H9 (cell line): ENCODE measurements around the gene SENP7. TPM values are rescaled to one million over a fixed set of nuclear protein-coding genes. Genes with fewer than 3 reads are reported as not detected.

ENCODE experiments used
- DNase-seq: peaks from one replicate; pipeline ENCODE4 v3.0.0-alpha.2; 2017
- H2AFZ ChIP-seq: one replicate; pipeline ENCODE4 v1.6.1; 2013; ENCODE audit warnings: mild to moderate bottlenecking, low read length, control low read depth, moderate library complexity
- H2AK5ac ChIP-seq: 2 replicates; pipeline ENCODE4 v1.6.1; 2013; ENCODE audit warnings: low read length, control low read depth, mixed read lengths; ENCODE audit not compliant: insufficient read length
- H2BK120ac ChIP-seq: one replicate; pipeline ENCODE4 v1.6.1; 2013; ENCODE audit warnings: low read depth, mild to moderate bottlenecking, low read length, control low read depth, inconsistent platforms; ENCODE audit not compliant: poor library complexity, severe bottlenecking
- H2BK12ac ChIP-seq: 2 replicates; pipeline ENCODE4 v1.6.1; 2013; ENCODE audit warnings: low read length, control low read depth, mixed read lengths, low read depth; ENCODE audit not compliant: insufficient read length
- H2BK15ac ChIP-seq: 2 replicates; pipeline ENCODE4 v1.6.1; 2013; ENCODE audit warnings: low read depth, low read length, control low read depth
- H2BK20ac ChIP-seq: one replicate; pipeline ENCODE4 v1.6.1; 2013; ENCODE audit warnings: low read depth, mild to moderate bottlenecking, low read length, control low read depth, inconsistent platforms; ENCODE audit not compliant: poor library complexity, severe bottlenecking
- H2BK5ac ChIP-seq: 2 replicates; pipeline ENCODE4 v1.6.1; 2013; ENCODE audit warnings: low read length, control low read depth, mixed read lengths; ENCODE audit not compliant: insufficient read length
- H3K14ac ChIP-seq: 2 replicates; pipeline ENCODE4 v1.6.1; 2013; ENCODE audit warnings: low read length, control low read depth; ENCODE audit not compliant: insufficient read depth
- H3K18ac ChIP-seq: 2 replicates; pipeline ENCODE4 v1.6.1; 2013; ENCODE audit warnings: low read depth, mild to moderate bottlenecking, mixed read lengths, low read length, control low read depth; ENCODE audit not compliant: insufficient read length
- H3K23ac ChIP-seq: 2 replicates; pipeline ENCODE4 v1.6.1; 2013; ENCODE audit warnings: low read length, control low read depth, mixed read lengths, low read depth; ENCODE audit not compliant: insufficient read length
- H3K23me2 ChIP-seq: 2 replicates; pipeline ENCODE4 v1.6.1; 2013; ENCODE audit warnings: low read depth, mild to moderate bottlenecking, mixed read lengths, low read length, control low read depth; ENCODE audit not compliant: insufficient read length, poor library complexity, severe bottlenecking
- H3K27ac ChIP-seq: 2 replicates; pipeline ENCODE4 v1.5.1; 2013; ENCODE audit warnings: low read length, control low read depth, mixed read lengths, low read depth; ENCODE audit not compliant: insufficient read length
- H3K27me3 ChIP-seq: 2 replicates; pipeline ENCODE4 v1.6.1; 2013; ENCODE audit warnings: low read length, control low read depth, inconsistent platforms; ENCODE audit not compliant: insufficient read depth
- H3K4ac ChIP-seq: 2 replicates; pipeline ENCODE4 v1.6.1; 2013; ENCODE audit warnings: low read depth, mild to moderate bottlenecking, control low read depth, inconsistent platforms, low read length, moderate library complexity
- H3K4me1 ChIP-seq: 2 replicates; pipeline ENCODE4 v1.6.1; 2013; ENCODE audit warnings: low read length, control low read depth, inconsistent platforms; ENCODE audit not compliant: insufficient read depth
- H3K4me2 ChIP-seq: 2 replicates; pipeline ENCODE4 v1.6.1; 2013; ENCODE audit warnings: low read length, control low read depth, mixed read lengths; ENCODE audit not compliant: insufficient read length, insufficient read depth
- H3K56ac ChIP-seq: 2 replicates; pipeline ENCODE4 v1.6.1; 2013; ENCODE audit warnings: low read depth, mild to moderate bottlenecking, mixed read lengths, low read length, control low read depth; ENCODE audit not compliant: insufficient read length
- H3K79me1 ChIP-seq: 2 replicates; pipeline ENCODE4 v1.6.1; 2013; ENCODE audit warnings: low read depth, mild to moderate bottlenecking, moderate library complexity, low read length, control low read depth, inconsistent platforms; ENCODE audit not compliant: insufficient read depth, poor library complexity, severe bottlenecking
- H3K79me2 ChIP-seq: 2 replicates; pipeline ENCODE4 v1.6.1; 2013; ENCODE audit warnings: low read length, control low read depth, inconsistent platforms; ENCODE audit not compliant: insufficient read depth
- H3K9ac ChIP-seq: 2 replicates; pipeline ENCODE4 v1.6.1; 2013; ENCODE audit warnings: low read length, control low read depth, mixed read lengths; ENCODE audit not compliant: insufficient read length; ENCODE audit errors: extremely low read depth
- H3K9me3 ChIP-seq: one replicate; pipeline ENCODE4 v1.6.1; 2013; ENCODE audit warnings: low read depth, low read length, inconsistent platforms; ENCODE audit not compliant: control insufficient read depth
- H3T11ph ChIP-seq: one replicate; pipeline ENCODE4 v1.6.1; 2013; ENCODE audit warnings: mild to moderate bottlenecking, low read length, control low read depth, inconsistent platforms
- H4K20me1 ChIP-seq: one replicate; pipeline ENCODE4 v1.6.1; 2013; ENCODE audit not compliant: control insufficient read depth, insufficient read length, insufficient read depth
- H4K5ac ChIP-seq: 2 replicates; pipeline ENCODE4 v1.6.1; 2013; ENCODE audit warnings: low read depth, mild to moderate bottlenecking, mixed read lengths, low read length, control low read depth; ENCODE audit not compliant: insufficient read length
- H4K8ac ChIP-seq: replicated peaks from 2 replicates; pipeline ENCODE4 v1.6.1; 2013; ENCODE audit warnings: low read length, control low read depth, mixed read lengths, low read depth; ENCODE audit not compliant: insufficient read length
- H4K91ac ChIP-seq: 2 replicates; pipeline ENCODE4 v1.6.1; 2013; ENCODE audit warnings: low read depth, mild to moderate bottlenecking, moderate library complexity, mixed read lengths, low read length, control low read depth; ENCODE audit not compliant: insufficient read length
- H3K27ac Mint-ChIP-seq, 3 experiments: 2 replicates in 2 of 3; 3 replicates in 1 of 3; pipeline ENCODE4 v1.8.0; 2020 to 2021; ENCODE audit warnings: mixed read lengths in 3 of 3, mild to moderate bottlenecking in 1 of 3, moderate library complexity in 1 of 3
- H3K27me3 Mint-ChIP-seq: 2 replicates; pipeline ENCODE4 v1.8.0; 2021; ENCODE audit warnings: low read depth, mild to moderate bottlenecking, moderate library complexity, mixed read lengths
- H3K36me3 Mint-ChIP-seq, 3 experiments: 2 replicates in 2 of 3; 3 replicates in 1 of 3; pipeline ENCODE4 v1.8.0; 2020 to 2021; ENCODE audit warnings: low read depth in 3 of 3, mixed read lengths in 3 of 3; ENCODE audit not compliant: insufficient read depth in 1 of 3
- H3K4me1 Mint-ChIP-seq, 2 experiments: 2 replicates each; pipeline ENCODE4 v1.8.0; 2020; ENCODE audit warnings: mixed read lengths in 2 of 2
- H3K4me3 Mint-ChIP-seq, 2 experiments: 2 replicates in 1 of 2; 3 replicates in 1 of 2; pipeline ENCODE4 v1.8.0; 2020 to 2021; ENCODE audit warnings: mild to moderate bottlenecking in 2 of 2, mixed read lengths in 2 of 2, moderate library complexity in 1 of 2
- H3K9me3 Mint-ChIP-seq, 2 experiments: 2 replicates in 1 of 2; 3 replicates in 1 of 2; pipeline ENCODE4 v1.8.0; 2020; ENCODE audit warnings: mild to moderate bottlenecking in 2 of 2, mixed read lengths in 2 of 2, moderate library complexity in 1 of 2
- CTCF ChIP-seq: fragments of 200-600 bp; sonication (generic); conservative IDR thresholded peaks from 3 replicates; pipeline ENCODE4 v1.8.0; 2021; ENCODE audit warnings: antibody characterized with exemption, mild to moderate bottlenecking
- whole genome bisulfite sequencing: extraction: QIAGEN DNeasy Blood & Tissue Kit; methylation state at CpG from one replicate; pipeline ENCODE4 v1.1.7; 2013; ENCODE audit warnings: missing lambda C conversion rate, low lambda C conversion rate, mixed read lengths; ENCODE audit not compliant: insufficient read length; ENCODE audit errors: extremely low coverage; 5-methylcytosine and 5-hydroxymethylcytosine counted together
- total RNA-seq: library from RNA; stranded (reverse); gene quantifications from 2 replicates; pipeline ENCODE4 v1.2.1, GENCODE V29; 2021

The SENP7 gene
- total RNA-seq, 1 experiment from 2014 or later, result 8.4 TPM

GRCh38 chr3:101521211-101521701, 8.2 kb upstream of the SENP7 start:
- H2BK12ac ChIP-seq, result no peak overlapping the region
- H3K14ac ChIP-seq, result no peak overlapping the region
- no peak overlapping the region for H3K9ac ChIP-seq
- Mint-ChIP-seq H3K36me3 (peaks cover 7 to 9% (median 8%) of the 10 kb centered on the region in 3 experiments), H3K27me3 (no peaks in the 10 kb centered on the region), H3K27ac (no peak overlapping the region), H3K9me3 (peaks cover 12 to 13% of the 10 kb centered on the region in 2 experiments; a peak in 4 of 5 replicates), H3K4me3 (no peak overlapping the region), H3K4me1 (peaks cover 10 to 11% of the 10 kb centered on the region in 2 experiments)
- H3K56ac ChIP-seq, result no peak overlapping the region
- no peak overlapping the region for H3K4me2 ChIP-seq
- H3K4me1 ChIP-seq, result no peaks in the 10 kb centered on the region
- no peak overlapping the region for H2AFZ ChIP-seq
- no peak overlapping the region for H2BK120ac ChIP-seq
- H2AK5ac ChIP-seq, result no peak overlapping the region
- no peak overlapping the region for H3K4ac ChIP-seq
- H2BK5ac ChIP-seq, result no peak overlapping the region
- no peak overlapping the region for H3T11ph ChIP-seq
- H3K79me2 ChIP-seq, result no peaks in the 10 kb centered on the region
- no peak overlapping the region for H4K5ac ChIP-seq
- H4K8ac ChIP-seq, result no peak overlapping the region
- no peak overlapping the region for H2BK15ac ChIP-seq
- no peak overlapping the region for H3K18ac ChIP-seq
- no peak for TF ChIP-seq CTCF
- no peak overlapping the region for H3K23ac ChIP-seq
- H2BK20ac ChIP-seq, result no peak overlapping the region
- H3K79me1 ChIP-seq, result no peaks in the 10 kb centered on the region
- H4K91ac ChIP-seq, result no peak overlapping the region
- H3K23me2 ChIP-seq, result no peaks in the 10 kb centered on the region
- DNase-seq, result no peak
- H3K27me3 ChIP-seq, result no peaks in the 10 kb centered on the region
- WGBS, result no CpG with 5 or more reads among the region's 4 CpGs
- no peaks in the 10 kb centered on the region for H4K20me1 ChIP-seq
- H3K27ac ChIP-seq, result no peak overlapping the region
- H3K9me3 ChIP-seq, result peaks cover 7% of the 10 kb centered on the region
